GM19467 (cell line): ENCODE measurements around the gene SLC37A2.
"Not testable (repeated sequence)": the region's sequence is repeated elsewhere in the genome, so short reads cannot be mapped to it uniquely, and the experiment has no call there.

Experiments used
- ATAC-seq: cut with Tn5 transposase; IDR thresholded peaks from one replicate; pipeline ENCODE4 v1.9.1; 2021; ENCODE audit warnings: mild to moderate bottlenecking, moderate library complexity; ENCODE audit not compliant: unreplicated experiment

Gene SLC37A2

GRCh38 chr11:125082611-125083311 is 19.7 kb downstream of the SLC37A2 start:
- no peak for ATAC-seq

DNA sequence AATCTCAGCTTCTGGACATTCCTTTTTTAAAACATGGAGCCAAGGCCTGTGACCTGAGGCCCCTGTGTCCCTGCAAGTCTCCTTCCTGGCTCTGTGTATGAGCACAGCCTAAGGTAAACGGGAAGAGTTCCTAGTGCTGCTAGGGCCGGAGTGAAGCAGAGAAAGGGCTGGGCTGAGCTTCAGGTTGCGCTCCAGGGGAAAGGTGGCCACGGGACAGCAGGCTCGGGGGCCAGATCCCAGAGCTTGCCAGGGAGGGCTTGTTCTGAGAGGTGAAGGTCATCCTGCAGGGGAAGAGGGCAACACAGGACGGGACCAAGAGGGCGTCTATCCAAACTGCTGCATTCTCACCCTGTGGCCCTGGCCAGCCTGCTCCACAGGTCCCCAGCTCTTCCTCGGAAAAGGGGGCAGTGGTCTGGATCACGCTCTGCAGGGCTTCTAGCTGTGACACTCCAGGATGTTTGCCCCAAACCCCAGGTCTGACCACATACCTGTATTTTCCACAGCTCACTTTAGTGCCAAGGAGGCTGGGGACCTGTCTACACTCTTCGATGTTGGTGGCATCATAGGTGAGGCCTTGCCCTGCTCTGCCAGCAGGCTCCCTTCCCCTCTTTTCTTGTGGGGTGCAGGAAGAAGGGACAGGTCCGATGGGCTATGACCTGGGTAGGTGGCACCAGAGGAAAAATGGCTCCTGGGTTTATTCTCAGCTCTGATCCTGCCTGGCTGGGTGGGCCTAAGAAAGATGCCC is 20.4 kb downstream of the SLC37A2 start:
- ATAC-seq = no peak

DNA sequence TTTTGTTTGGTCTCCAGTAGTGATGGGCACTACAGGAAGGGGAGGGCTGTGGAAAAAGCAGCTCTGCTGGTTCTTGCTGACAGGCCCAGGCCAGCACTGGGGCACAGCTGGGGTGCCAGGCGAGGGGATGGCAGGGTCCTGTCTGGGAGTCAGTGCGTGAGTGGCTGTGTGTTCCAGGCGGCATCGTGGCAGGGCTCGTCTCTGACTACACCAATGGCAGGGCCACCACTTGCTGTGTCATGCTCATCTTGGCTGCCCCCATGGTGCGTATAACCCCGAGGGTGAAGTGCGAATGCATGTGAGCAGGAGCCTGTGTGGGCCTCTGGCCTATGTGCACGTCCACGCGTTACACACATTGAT is 20.9 kb downstream of the SLC37A2 start:
- ATAC-seq = no peak

GRCh38 chr11:125084761-125085231 is 21.7 kb downstream of the SLC37A2 start:
- no peak for ATAC-seq

DNA sequence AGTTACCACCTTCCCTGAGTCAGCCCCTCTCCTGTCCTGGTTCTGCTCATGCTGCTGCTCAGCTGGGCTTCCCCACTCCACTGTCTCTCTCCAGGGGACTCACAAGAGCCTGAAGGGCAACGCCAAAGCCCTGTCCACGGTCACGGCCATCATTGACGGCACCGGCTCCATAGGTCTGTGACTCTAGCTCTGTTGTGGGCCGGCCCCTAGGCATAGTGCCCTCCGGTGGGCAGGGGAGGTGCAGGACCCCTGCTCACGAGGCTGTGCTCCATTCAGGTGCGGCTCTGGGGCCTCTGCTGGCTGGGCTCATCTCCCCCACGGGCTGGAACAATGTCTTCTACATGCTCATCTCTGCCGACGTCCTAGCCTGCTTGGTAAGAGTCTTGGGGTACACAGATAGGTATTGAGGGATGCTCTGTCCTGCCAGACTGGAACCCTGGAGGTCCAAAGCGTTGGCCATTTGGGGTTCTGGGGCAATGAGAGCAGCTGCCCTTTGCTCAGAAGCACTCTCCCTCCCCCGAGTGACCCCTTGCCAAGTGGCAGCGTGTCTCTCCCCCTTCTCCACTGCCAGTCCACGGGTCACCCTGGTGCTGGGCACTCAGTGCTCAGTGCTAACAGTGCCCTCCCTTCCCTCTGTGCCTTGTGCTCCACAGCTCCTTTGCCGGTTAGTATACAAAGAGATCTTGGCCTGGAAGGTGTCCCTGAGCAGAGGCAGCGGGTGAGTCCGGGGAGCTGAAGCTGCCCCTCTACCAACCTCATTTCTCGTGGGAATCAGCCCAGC is 22.4 kb downstream of the SLC37A2 start:
- ATAC-seq = no peak

GRCh38 chr11:125086633-125087296 is 23.7 kb downstream of the SLC37A2 start:
- no peak for ATAC-seq

GRCh38 chr11:125088123-125088522 is 25.0 kb downstream of the SLC37A2 start:
- no peak for ATAC-seq

- no peak for ATAC-seq
These were observed 25.7 kb downstream of the SLC37A2 start for GRCh38 chr11:125088576-125089455.

GRCh38 chr11:125089481-125089880 is 26.4 kb downstream of the SLC37A2 start:
- ATAC-seq = not testable (repeated sequence)

GRCh38 chr11:125090151-125090550 is 27.0 kb downstream of the SLC37A2 start:
- not testable (repeated sequence) for ATAC-seq

DNA sequence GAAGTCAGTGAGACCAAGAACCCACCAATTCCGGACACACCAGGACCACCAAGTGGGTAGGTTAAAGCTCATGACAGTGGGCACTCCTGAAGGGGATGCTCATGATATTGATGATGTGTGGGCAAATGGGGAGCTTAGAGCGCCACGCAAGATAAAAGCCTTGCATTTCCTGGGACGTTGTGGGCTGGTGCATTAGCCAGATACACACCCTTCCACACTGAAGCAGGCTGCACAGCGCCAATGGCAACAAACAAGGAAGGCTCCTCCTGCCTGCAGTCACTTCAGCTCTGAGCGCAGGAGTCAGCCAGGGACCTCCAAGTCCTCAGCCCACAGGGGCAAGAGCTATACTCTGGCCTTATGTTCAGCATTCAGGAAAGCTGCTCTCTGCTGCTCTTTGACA is 27.7 kb downstream of the SLC37A2 start:
- no peak for ATAC-seq

- no peak for ATAC-seq
These were observed 28.3 kb downstream of the SLC37A2 start for GRCh38 chr11:125091247-125091876.

DNA sequence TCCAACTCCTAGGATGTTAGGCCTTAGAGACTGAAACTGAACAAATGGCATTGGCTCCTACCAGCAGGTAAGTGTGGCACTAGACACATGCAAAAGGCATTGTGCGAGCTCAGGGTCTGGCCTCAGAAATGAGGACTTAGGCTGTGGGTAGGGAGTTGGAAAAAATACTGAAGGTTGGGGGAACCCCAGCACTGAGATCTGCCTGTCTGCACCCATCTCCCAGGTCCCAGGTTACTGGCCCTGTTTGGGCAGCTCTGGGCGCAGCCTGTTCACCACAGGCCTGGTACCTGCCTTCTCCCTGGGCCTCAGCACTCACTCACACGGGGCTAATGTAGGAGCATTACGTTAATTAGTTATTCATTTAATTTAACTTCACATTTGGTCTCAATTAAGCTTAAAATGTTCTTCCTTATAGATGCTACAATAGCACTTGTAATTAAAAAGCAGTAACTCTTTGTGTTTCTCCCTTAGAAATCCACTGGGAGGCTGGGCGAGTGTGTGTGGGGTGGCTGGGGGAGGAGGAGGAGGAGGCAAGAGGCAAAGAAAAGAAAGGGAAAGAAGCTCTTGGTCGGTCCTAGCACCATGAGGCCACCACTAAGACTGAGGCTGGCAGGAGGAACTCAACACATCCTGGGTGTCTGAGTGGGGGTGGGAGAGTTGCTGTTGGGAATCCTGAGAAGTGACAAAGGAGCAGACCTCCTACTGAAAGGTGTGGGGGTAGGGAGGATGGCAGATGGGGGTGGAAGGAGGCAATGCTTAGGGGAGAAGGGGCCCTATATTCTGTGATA is 29.0 kb downstream of the SLC37A2 start:
- ATAC-seq = no peak

DNA sequence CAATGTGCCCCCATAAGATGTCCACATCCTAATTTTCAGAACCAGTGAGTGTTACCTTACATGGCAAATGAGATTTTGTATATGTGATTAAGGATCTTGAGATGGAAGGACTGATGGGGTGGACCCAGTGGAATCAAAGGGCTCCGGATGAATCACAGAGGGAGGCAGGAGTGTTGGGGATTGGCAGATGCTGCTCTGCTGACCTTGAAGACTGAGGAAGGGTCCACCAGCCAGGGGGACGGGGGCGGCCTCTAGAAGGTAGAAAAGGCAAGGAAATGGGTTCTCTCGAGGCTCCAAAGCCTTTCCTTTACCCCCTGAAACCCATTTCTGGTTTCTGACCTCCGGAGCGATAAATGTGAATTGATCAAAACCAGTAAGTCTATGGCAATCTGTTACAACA is 29.6 kb downstream of the SLC37A2 start:
- no peak for ATAC-seq

- ATAC-seq = no peak
These were observed 30.4 kb downstream of the SLC37A2 start for GRCh38 chr11:125093502-125093901.

- no peak for ATAC-seq
These were observed 31.6 kb downstream of the SLC37A2 start for GRCh38 chr11:125094731-125095130.

DNA sequence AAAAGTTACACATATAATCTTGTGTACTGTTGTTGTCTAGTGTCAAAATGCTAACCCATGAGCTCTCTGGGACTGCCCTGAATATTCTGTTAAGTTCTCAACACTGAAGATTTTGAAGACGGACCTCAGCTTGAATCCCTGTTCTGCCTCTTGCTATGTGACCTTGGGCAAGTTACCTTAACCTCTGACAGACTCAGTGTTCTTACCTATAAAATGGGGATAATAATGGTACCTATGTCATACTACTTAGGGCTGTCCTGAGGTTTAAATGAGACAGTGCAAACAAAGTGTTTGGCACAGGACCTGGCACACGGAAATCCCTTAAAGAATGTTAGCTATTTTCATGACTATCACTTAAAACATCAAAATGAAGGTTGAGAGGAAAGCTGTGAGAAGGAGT is 37.0 kb downstream of the SLC37A2 start:
- no peak for ATAC-seq

DNA sequence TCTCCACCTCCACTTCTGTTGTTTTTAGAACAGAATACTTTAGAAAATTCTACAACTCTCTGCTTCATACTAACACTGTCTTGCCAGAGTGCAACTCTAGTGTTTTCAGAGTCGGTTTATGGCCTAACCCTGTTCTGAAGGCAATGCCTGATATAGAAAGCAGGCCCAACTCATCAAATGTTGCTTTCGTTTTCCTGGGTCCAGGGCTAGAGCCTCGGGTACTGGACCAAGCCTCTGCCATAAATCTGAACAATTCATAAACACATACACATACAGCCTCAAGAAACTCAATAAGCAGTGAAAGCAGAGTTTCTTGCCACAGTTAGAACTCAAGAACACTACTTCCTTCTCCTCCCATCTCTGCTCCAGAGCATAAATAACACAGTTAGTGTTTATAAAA is 38.5 kb downstream of the SLC37A2 start:
- ATAC-seq = no peak

- no peak for ATAC-seq
These were observed 38.9 kb downstream of the SLC37A2 start for GRCh38 chr11:125102025-125102424.
